RPMI7951 (cell line): Measurements from ENCODE around the gene FMNL3. TPM values are rescaled to one million over a fixed set of nuclear protein-coding genes. Genes with fewer than 3 reads are reported as not detected.
"Not testable (repeated sequence)": the region's sequence is repeated elsewhere in the genome, so short reads cannot be mapped to it uniquely, and the experiment has no call there.

ENCODE experiments used
- DNase-seq: peaks from one replicate; pipeline ENCODE4 v3.0.0-alpha.2; 2012; ENCODE audit warnings: low read depth
- total RNA-seq: library from RNA; depleted of rRNA; stranded (reverse); fragments of >200 nt; shearing (Covaris generic); gene quantifications from 2 replicates; pipeline ENCODE4 v1.2.3, GENCODE V29; 2014

Gene FMNL3
- total RNA-seq, 1 experiment from 2014 or later: 24.4 TPM

DNA sequence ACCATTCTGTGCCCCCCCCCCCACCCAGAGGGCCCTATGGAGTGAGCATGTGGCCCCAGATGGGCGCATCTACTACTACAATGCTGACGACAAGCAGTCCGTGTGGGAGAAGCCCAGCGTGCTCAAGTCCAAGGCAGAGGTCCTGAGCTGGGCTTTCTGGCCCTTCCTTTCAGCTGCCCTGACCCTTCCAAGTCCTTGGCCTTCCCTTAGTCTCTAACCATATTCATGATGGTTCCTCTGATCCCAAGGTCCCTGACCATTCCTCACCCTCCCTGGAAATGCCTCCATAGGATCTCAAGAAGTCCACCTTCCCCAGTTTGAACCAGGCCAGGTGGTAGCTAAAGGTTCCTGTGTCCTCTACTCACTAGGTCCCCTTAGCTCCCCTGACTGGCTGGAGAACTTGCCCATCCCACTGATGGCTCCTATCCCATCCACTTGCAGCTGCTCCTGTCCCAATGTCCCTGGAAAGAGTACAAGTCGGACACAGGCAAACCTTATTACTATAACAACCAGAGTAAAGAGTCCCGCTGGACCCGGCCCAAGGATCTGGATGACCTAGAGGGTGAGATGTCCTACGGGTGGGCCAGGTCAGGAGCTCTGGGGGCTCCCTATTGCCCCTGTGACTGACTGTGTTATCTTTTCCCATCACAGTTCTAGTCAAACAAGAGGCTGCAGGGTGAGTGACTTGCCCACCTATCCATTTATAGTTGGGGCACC, 74.1 kb downstream of the FMNL3 start:
- DNase-seq: no peak

DNA sequence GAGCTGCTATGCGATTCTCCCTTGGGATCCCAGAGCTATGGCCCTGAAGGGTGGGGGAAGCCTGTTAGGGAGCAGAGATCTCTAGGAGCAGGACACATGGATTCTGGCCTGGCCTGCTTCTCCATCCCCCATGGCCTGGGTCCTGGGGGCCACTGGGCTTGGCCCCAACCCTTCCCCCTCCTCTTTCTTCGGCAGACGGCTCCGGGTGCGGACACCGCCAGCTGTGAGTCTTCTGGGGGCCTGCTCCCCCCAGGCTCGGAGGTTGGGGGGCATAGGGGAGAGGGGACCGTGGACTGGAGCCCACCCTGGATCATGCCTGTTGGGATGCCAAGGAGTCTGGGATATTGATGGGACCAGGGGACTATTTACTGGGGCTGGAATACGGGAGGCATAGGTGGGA, 74.8 kb downstream of the FMNL3 start:
- no peak for DNase-seq

DNA sequence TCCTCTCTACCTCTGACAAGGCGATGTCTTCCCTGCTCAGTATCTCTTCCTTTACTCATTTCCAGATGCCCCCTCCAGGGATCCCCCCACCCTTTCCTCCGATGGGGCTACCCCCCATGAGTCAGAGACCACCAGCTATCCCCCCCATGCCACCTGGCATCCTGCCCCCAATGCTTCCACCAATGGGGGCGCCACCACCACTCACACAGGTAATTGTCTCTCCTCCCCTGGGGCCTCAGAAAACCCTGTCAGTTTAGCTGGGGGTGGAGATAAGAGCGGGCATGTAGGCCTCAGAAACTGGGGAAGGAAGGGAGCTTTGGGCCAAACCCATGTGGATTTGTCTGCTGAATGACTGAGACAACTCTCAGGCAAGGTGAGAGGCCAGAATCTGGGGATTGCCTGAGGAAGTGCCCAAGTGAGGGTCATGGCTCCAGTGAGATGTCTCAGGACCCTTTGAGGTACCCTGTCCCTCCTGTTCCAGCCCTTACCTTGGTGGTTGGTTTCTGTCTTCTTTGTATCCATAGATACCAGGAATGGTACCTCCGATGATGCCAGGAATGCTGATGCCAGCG, 75.8 kb downstream of the FMNL3 start:
- DNase-seq: no peak

DNA sequence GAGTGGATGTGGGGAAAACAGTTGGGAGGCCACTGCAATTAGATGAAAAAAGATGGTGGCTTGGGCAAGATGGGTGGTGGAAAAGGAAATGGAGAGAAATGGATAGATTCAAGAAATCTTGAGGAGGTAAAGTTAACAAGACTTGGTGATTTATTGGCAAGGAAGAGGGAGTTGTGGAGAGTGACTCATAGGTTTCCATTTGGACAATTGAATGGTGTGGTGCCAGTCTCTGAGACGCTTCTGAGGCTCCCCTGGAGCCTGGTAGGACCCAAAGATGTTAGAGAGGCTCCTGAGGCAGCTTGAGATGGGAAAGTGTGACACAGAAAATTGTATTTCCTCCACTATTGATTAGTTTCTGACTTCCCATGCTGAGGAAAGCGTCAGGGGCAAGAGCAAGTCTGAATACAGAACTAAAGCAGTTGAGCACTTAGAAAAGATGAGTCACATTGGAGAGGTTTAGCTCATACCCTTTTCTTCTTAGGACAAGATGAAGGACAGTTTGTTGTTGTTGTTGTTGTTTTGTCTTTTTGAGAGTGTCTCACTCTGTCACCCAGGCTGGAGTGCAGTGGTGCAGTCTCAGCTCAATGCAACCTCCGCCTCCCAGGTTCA, 79.3 kb downstream of the FMNL3 start:
- DNase-seq: peak; percentile 74

DNA sequence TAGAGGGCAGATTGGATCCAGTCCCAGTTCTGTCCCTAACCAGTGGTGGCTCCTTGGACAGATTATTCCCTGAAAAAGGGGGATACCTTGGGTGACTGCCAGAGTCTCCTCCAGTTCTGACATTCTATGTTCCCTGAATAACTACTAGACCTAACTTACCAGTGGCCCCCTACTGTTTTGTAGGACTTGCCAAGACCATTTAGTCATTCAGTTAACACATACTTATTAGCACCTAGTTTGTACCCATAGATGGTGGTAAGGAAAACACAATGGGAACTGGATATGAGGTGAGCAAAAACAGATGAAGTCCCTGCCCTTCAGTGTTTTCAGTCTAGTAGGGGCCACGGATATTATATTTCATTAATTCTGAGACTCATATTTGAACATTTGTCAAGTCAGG, 80.4 kb downstream of the FMNL3 start:
- no peak for DNase-seq

DNA sequence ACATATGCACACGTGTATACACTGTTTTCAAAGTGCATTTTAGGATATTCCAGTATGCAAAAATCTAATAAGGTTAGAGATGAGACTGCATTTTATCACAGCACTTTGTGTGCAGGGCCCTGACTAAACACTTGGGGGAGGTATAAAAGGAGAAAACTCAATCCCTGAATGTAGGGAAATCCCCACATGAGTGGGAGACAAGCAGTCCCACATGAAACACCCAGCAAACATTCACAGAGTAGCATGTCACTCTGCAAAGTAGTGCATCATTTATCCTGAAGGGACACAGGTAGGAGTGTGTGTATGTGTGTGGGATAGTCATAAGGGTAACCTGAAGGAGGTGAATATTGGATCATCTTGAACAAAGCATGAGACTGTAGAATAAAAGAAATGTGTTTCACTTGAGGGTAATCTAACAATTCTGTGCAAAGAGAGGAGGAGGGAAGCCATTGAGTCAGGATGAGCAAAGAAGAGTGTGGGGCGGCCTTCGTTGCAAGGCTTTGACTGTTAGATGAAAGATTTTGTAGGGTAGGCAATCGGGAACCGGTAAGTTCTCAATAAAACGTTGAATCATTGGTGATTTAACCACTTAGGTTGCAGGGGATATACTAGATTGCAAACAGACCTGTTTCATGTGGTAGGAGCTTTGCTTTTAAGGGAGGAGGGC, 80.9 kb downstream of the FMNL3 start:
- no peak for DNase-seq

DNA sequence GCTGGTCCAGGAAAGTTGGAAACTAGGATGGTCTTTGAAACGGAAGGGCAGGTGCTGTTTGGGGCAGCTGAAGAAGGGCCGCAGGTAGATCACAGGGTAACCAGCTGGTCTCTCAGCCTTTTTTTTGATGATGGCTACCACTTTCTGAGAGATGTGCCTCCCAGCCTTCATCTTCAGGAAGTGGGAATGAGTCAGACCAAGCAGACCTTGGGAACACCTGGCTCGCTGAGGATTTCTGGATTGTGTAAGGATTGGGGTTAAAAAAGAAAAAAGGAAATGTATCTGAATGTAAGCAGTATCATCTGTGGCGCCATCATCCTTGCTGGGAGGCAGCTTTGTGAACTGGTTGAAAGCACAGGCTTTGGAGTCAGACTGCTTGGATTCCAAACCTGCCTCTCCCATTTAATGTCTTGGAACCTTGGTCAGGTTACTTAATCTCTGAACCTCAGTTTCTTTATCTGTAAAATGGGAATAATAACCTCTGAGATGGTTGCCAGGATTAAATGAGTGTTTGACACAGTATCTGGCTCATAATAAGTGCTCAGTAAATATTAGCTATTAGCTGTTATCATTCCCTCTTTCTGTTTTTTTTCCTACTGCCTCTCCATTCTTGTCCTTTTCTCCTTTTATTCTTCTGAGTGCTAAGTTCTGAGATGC, 82.2 kb downstream of the FMNL3 start:
- DNase-seq: peak; percentile 60

DNA sequence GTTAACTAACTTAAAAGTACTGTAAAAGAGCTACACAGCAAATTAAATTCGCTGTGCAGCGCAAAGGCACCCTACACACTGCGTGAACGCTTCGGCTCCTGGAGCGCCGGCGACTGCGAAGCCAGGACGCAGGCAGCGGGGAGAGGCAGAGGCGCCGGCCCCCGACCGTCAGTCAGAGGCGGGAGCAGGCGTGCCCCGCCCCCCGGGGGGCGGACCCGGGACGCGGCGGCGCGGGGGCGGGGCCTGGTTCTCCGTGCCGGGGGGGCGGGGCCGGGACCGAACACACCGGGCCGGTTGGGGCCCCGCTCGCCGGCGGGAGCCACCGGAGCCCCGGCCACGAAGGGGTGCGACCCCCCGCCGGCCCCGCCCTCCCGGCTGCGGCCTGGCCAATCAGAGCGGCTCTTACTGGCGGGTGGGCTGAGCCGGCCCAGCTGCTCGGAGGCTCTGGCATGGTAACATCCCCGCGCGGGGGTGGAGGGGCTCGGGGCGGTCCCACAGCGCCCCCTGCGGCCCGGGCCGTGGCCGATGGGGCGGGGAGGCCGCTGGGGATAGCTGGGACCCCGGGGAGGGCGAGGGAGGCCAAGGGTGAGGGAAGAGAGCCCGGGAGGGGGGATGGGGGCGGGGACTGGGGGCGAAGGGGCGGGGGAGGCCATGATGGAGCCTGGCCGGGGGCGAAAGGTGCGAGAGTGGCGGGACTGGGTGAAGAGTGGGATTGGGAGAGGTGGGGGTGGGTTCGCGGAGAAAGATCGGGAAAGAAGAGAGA, 83.9 kb downstream of the FMNL3 start, which contains the start of gene PRPF40B:
TSS of gene PRPF40B (plus strand) at position 420 of the 763 bp plus-strand sequence. CDS start at position 450, 30 bp downstream.
- DNase-seq: peak; percentile 79

DNA sequence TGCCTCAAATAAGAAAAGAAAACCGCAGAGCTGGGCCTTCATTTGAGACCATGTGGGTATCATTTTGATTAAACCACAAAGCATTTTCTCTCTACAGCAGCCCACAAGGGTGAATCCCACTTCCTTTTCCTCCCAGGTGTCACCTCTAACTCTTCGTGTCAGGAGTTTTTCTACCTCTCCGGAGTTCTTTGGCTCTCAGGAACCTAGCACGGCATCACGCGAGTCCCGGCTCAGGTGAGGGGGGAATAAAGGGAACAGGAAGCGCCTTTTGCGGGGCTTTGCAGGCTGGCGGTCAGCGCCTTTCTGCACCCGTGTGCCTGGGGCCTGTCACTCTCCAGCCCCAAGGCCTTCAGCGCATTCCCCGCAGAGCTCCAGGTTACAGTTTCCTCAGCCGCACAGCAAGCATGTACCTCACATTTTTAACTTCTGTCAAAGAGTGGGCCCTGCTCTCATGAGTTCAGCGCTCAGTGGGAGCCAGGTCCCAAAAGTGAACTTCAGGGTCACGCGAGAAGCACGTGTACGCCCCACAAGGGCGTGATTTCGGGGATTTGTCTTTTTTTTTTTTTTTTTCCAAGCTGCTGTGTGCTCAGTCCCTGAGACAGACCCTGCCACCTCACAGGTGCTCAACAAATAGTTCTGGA, 84.6 kb downstream of the FMNL3 start:
- no peak for DNase-seq

DNA sequence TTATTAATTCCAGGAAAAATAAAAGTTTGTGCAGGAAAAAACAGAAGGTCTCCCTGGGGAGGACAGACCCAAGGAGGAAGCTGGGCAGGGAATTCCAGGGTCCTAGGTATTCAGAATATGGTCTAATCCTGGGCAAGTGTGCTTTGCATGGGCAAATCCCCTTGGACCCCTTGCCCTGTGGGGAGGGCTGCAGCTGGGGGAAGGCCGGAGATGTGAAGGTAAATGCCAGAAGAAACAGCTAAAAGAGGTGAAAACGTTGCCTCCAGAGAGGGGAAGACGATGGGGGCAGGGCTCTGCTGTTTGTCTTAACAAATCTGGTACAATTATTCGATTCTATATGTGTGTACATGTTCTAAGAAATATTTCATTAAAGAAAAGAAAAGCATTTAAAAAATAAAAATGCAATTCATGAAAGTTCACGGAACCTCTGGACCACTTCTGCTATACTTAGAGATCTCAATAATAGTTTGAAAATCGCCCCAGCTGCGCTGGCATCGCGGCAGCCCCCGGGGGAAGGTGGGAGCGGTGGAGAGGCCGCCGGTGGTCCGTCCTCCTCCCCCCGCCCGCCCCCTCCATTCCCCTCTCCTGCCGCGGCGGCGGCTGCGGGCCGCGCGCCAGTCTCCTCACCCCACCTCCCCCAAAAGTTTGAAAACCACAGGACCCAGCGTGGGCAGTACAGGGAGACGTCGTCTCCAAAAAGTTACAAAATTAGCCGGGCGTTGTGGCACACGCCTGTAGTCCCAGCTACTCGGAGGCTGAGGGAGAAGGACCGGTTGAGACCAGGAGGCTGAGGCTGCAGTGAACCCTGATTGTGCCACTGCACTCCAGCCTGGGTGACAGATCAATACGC, 85.3 kb downstream of the FMNL3 start:
- peak; percentile 25 for DNase-seq

DNA sequence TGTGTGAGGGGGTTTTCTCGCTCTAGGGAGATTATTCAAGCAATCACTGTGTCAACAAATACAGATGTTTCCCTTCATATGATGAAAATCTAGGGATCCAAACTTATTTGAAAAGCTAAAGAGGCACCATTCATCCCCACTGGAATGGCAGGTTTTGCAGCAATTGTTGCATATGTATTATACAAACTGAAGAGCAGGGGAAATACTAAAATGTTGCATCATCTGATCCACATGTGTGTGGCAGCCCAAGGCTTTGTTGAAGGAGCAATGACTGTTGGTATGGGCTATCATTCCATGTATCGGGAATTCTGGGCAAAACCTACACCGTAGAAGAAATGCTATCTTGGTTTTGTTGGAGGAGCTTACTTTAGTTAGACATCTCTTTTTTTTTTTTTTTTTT, 87.9 kb downstream of the FMNL3 start:
- no peak for DNase-seq

DNA sequence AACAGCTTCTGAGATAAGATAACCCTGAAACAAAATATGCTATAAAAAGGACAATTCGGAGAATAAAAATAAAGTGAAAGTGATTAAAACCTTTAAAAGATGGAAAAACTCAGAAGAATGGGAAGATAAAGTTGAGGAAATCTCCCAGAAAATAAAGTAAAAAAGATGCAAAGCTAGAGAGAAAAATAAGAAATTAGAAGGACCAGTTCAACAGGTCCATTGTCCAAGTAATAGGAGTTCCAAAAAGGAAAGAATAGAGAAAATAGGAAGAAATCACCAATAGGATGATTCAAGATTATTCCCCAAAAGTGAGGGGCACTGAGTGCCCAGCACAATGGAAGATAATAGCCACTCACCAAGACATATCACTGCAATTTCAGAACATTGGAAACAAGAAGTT, 88.6 kb downstream of the FMNL3 start:
- DNase-seq: no peak

DNA sequence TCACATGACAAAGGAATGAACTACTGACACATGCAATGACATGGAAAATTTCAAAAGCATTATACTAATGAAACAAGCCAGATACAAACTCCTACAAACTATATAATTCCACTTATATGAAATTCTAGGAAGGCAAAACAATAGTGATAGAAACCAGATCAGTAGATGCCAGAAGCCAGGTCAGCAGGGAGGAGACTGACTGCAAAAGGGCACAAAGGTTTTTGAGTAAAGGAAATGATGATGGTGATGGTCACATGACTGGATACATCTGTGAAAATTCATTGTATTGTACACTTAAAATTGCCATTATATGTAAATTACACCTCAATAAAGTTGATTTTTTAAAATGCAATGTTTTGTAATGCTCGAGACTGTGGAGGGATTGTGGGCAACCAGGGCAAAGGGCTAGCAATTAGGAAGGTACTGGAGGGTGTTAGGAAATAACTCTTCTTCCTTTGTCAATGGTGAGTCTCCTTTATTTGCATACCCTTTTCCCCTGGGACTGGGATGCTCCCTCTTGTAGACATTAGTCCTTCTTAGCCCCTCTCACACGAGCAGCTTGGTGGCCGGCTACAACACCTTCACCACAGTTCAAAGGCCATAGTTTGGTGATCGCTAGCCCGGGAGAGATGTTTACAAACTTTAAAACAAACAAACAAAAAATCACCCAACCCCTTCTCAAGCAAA, 90.5 kb downstream of the FMNL3 start:
- DNase-seq: no peak

DNA sequence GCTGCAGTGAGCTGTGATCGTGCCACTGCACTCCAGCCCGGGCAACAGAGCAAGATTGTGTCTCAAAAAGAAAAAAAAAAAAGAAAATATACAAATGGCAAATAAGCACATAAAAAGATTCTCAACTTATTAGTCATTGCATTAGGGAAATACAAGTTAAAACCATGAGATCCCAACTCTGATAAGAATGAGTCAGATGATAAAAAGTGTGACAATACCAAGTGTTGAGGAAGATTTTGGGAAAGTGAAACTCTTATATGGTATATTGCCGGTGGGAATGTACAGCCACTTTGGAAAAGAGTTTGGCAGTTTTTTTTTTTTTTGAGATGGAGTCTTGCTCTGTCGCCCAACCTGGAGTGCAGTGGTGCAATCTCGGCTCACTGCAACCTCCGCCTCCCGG, 91.5 kb downstream of the FMNL3 start:
- peak; percentile 66 for DNase-seq

DNA sequence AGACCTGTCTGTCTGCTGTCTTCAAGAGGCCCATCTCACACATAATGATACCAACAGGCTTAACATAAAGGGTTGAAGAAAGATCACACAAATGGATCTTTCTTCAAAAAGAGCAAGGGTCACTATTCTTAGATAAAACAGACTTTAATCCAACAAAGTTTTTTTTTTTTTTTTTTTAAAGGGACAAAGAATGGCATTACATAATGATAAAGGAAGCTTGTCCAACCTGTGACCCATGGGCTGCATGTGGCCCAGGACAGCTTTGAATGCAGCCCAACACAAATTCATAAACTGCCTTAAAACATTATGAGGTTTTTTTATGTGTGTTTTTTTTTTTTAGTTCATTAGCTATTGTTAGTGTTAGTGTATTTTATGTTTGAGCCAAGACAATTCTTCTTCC, 95.0 kb downstream of the FMNL3 start:
- no peak for DNase-seq

DNA sequence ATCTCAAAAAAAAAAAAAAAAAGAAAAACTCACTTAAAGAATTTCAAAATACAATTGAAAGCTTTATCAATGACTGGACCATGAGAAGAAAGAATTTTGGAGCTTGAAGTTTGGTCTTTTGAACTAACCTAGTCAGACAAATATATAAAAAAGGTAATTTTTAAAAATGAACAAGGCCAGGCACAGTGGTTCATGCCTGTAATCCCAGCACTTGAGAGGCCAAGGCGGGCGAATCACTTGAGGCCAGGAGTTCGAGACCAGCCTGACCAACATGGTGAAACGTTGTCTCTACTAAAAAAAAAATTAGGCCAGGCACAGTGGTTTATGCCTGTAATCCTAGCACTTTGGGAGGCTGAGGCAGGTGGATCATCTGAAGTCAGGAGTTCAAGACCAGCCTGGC, 96.4 kb downstream of the FMNL3 start:
- not testable (repeated sequence) for DNase-seq

DNA sequence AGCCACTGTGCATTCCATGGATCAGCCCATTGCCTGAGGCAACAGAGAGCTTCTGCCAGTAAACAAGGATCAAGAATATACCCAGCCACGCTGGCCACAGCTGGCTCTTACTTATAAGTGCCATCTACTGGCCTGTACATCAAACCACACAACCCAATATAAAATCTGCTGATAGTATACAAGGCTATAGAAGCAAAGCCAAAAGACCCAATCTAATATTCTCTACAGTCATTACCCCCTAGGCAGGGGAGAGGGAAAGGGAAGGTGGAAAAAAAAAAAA, 97.4 kb downstream of the FMNL3 start:
- peak; percentile 74 for DNase-seq

DNA sequence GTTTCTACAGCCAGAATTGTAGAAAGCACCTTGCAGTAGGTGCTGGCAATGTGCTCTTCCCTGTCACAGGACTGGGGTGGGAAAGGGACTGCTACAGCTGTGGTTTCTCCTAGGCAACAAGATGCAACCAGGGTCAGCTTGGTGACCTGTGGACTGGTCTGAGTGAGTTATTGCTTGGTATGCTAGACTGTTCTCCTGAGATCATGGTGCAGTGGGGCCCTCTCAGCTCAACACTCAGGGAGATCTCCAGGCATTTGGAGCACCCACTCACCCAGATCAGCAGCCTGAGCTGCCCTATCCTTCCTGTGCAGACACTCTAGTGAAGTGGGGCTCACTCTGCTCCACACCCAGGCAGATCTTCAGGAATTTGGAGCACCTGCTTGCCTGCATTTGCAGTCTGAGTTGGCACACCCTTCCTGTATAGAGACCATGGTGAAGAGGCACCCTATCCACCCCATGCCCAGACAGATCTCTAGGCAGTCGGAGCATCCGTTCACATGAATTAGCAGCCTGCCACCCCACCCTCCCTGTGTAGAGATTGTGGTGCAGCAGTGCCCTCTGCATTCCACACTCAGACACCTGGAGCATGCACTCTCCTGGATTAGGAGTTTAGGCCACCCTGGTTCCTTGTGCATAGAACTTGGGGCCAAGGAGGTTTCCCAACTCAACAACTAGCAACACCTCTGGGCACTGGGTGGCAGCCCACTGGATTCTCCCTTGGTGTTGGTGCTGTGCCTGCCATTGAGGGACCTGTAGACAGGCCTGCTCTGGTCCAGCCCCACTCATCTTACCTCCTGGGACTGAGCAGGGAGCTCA, 97.9 kb downstream of the FMNL3 start:
- DNase-seq: no peak

DNA sequence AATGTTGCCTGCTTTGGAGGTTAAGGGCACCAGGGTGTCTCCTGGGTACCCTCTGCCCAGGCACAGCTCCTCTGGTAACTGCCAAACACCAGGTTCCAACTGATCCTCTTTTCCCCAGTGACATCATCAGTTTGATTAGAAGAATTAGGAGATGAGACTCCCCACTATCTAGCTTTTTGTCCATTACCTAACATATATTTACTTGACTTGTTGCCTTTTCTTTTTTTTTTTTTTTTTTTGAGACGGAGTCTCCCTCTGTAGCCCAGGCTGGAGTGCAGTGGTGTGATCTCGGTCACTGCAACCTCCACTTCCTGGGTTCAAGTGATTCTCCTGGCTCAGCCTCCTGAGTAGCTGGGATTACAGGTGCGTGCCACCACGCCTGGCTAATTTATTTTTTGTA, 101.7 kb downstream of the FMNL3 start, which contains the start of gene FAM186B:
TSS of gene FAM186B (minus strand) at position 101 of the 400 bp plus-strand sequence. CDS start 162 bp downstream, outside the sequence.
- not testable (repeated sequence) for DNase-seq
